Left cardiac atrium (tissue), 4 donors: Measurements from ENCODE around the gene PAPOLG. TPM values are rescaled to one million over a fixed set of nuclear protein-coding genes. Genes with fewer than 3 reads are reported as not detected.
"Not testable (repeated sequence)": the region's sequence is repeated elsewhere in the genome, so short reads cannot be mapped to it uniquely, and the experiment has no call there.

Experiments used
- ATAC-seq, 2 donors: fragments of 200-7000 bp; cut with Tn5 transposase; one replicate each; pipeline ENCODE4 v1.9.1; 2020; ENCODE audit warnings: mild to moderate bottlenecking in 2 of 2, moderate library complexity in 2 of 2
- DNase-seq: peaks from one replicate; pipeline ENCODE4 v3.0.0-alpha.2; 2020
- intact Hi-C, 2 donors: fragments of 100-400 bp; cut with DNase I; formaldehyde crosslinking; loops; one replicate each; pipeline versions ENCODE4 v1.14.1 to v1.15.1; 2022 to 2023
- total RNA-seq, 2 donors: library from RNA; stranded (reverse); fragmentation: NEBNext Ultra II Directional; extraction: Animal tissue kit (Norgen Biotek cat#: 25700); gene quantifications; one replicate each; pipeline ENCODE4 v1.2.1, GENCODE V29; 2021
- donor health status: DM: no; HTN: yes; CAD: no.
- donor health status: DM: no; HTN: yes; CAD: no; lungs with severe emphysema.
- donor health status: DM: yes; HTN: yes; CAD: no.
- donor health status: Dilated cardiomyopathy.

PAPOLG gene
- total RNA-seq, 2 donors from 2014 or later = 7.2 to 10.0 TPM

DNA sequence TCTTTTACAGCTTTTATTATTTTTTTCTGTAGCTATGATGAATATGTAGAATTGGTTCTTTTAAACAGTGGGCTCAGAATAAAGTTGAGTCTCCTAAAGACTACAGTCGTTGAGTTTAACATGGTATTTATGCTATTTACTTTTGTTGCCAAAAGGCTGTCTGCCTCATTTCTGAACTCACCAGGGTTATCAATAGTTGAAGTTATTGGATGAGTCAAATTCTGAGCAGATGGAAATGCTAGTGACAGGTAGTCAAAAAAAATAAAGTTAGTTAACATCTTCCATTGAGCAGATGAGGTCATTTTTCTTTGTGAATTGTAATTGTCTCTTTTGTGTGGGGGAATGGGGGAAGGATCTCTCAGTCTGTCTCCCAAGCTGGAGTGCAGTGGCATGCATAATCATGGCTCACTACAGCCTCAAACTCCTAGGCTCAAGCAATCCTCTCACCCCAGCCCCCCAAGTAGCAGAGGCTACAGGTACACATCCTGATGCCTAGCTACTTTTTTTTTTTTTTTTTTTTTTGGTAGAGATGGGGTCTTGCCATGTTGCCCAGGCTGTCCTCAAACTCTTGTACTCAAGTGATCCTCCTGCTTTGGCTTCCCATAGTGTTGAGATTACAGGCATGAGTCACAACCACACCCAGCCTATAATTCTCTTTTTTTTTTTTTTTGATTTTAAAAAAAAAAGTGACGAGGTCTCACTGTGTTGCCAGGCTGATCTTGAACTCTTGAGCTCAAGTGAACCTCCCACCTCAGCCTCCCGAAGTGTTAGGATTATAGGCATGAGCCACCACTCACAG lies 8.9 kb downstream of the PAPOLG start:
- ATAC-seq (no peak), DNase-seq (no peak)
- intact Hi-C loops = no loop called here

DNA sequence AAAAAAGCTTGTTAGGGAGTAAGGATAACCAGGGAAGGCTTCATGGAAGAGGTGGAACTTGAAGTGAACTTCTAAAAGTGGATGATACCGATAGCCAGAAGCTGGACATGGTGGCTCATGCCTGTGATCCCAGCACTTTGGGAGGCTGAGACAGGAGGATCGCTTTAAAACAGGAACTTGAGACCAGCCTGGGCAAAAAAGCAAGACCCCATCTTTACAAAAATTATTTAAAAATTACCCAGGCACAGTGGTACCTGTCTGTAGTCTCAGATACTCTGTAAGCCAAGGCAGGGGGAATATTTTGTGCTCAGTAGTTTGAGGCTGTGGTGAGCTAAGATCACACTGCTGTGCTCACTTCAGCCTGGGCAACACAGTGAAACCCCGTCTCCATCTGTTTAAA lies 10.2 kb downstream of the PAPOLG start:
- ATAC-seq = no peak
- DNase-seq = no peak
- intact Hi-C loops = no loop called here

DNA sequence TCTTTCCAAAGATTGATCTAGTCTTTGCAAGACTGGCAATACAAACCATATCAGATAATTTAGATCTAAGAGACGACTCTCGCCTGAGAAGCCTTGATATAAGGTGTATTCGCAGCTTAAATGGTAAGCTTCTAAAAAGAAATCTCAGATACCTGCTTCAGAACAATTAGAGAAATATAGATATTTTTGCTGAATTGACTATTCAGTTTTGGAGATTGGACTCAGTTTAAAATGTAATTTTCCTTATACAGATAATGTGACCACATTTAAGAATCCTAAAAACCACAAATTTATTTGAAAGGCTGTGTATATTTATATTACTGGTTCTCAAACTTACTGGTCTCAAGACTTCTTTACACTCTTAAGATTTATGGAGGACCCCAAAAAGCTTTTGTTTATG lies 15.4 kb downstream of the PAPOLG start:
- no peak for DNase-seq
- ATAC-seq = no peak
- intact Hi-C loops = no loop called here

GRCh38 chr2:60775048-60775639 lies 19.1 kb downstream of the PAPOLG start:
- intact Hi-C loops = no loop called here
- no peak for DNase-seq
- no peak for ATAC-seq

- DNase-seq = no peak
- intact Hi-C loops = no loop called here
- no peak for ATAC-seq
Observed at GRCh38 chr2:60778352-60778751, 22.3 kb downstream of the PAPOLG start.

- ATAC-seq = no peak
- intact Hi-C loops = no loop called here
- no peak for DNase-seq
Observed at GRCh38 chr2:60779426-60779825, 23.4 kb downstream of the PAPOLG start.

DNA sequence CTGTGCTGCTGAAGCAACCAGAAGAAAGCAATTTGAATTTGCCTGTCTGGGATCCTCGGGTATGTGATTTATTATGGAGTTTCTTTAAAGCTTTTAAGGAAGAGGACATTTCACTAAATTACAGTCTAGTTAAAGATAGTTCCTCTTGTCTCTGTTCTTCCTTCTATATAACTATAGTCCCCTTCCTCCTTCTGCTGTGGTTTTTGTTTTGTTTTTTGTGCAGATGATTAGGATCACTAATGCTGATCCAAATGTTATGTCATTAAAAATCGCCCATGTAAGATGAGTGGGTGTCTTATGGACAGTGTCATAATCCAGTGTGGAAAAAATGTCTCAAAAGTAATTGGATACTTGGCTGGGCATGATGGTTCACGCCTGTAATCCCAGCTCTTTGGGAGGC lies 24.7 kb downstream of the PAPOLG start:
- DNase-seq (no peak), ATAC-seq (no peak)
- intact Hi-C loops = no loop called here

DNA sequence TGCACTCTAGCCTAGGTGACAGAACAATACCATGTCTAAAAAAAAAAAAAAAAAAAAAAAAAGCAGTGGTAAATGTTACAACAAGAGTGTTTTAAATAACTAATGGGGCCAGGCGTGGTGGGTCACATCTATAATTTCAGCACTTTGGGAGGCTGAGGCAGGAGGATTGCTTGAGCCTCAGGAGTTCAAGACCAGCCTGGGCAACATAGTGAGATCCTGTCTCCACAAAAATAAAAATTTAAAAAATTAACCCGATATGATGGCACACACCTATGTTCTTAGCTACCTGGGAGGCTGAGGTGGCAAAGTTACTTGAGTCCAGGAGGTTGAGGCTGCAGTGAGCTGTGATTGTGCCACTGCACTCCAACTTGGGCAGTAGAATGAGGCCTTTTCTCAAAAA lies 37.1 kb downstream of the PAPOLG start:
- no peak for DNase-seq
- intact Hi-C loops = loop anchor here (5.0 to 10.0 kb wide), 2 partner anchors 89 to 212 kb away; partner anchors contain the start of gene REL (in 1 of the 2)
- ATAC-seq = no peak

- intact Hi-C loops = loop anchor here (5.0 to 10.0 kb wide), 2 partner anchors 88 to 210 kb away; partner anchors contain the start of gene REL (in 1 of the 2)
- ATAC-seq = no peak
Observed at GRCh38 chr2:60794271-60794863, 38.3 kb downstream of the PAPOLG start.

GRCh38 chr2:60796573-60797509 lies 40.8 kb downstream of the PAPOLG start:
- ATAC-seq (peak; percentile 50 to 79), DNase-seq (no peak)
- intact Hi-C loops = loop anchor here (5.0 to 10.0 kb wide), 2 partner anchors 200 to 208 kb away; no protein-coding TSS in a partner anchor

More at GRCh38 chr2:60794271-60794863, 38.3 kb downstream of the PAPOLG start:
- no peak for DNase-seq

DNA sequence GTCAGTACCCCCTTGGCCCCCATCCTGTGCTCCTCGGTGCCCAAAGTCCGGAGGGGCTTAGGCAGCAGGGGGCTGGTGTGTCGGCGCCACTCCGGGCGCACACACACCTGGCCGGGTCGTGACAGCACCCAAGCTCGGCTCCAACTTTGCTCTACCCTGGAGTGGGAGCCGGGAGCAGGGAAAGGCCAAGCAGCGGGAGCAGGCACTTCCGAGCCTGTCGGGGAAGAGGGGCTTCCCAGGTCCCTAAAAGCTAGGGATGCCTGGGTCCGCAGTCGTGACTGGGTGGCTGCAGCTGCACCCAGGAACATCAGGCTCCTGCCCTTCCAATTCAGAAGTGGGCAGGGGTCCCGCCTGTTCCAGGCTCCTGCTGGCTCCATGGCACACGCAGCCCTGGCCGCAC lies 48.4 kb downstream of the PAPOLG start:
- DNase-seq (no peak), ATAC-seq (peak in 1 of 2 donors; percentile 15)
- intact Hi-C loops = no loop called here

DNA sequence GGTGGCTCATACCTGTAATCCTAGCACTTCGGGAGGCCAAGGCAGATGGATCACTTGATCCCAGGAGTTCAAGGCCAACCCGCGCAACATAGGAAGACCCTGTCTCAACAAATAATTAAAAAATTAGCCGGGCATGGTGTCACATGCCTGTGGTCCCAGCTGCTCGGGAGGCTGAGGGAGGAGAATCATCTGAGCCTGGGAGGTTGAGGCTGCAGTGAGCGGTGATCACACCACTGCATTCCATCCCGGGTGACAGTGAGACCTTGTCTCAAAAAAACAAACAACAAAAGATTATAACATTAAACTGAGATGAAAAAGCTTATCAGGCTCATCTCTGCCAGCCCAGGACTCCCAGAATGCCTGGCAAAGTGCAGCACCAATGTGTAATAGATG lies 50.5 kb downstream of the PAPOLG start:
- intact Hi-C loops = no loop called here
- DNase-seq = no peak
- no peak for ATAC-seq

DNA sequence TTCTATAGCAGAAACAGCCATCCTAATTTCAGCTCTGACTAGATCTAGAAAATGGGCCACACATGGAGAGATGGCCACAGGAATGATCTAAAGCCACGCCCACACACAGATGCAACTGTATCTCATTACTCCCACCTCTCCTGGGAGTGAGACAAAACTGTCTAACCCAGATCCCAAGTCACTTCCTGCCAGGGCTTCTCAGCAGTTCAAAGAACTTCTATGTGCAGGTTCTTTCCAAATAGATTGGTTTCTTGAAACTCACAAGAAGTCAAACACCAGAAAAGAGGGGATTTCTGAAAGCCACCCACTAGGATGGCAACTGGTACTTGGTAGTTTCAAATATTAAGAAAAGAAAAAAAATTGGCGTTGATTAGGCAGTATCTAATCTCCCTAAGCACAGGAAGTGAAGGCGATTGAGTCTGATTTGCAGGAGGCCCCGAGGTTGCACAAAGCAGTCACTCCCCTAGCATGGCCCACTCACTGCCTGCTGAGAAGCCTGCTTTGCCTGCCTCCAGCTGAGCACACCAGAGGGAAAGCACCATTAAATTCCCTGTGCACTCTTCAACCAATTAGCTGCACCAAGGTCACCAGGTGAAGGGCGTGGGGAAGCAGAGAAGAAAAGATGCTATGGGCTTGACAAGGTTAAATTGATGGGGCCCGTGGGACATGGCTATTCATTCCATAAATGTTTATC lies 51.1 kb downstream of the PAPOLG start:
- intact Hi-C loops = no loop called here
- no peak for DNase-seq
- ATAC-seq = no peak

DNA sequence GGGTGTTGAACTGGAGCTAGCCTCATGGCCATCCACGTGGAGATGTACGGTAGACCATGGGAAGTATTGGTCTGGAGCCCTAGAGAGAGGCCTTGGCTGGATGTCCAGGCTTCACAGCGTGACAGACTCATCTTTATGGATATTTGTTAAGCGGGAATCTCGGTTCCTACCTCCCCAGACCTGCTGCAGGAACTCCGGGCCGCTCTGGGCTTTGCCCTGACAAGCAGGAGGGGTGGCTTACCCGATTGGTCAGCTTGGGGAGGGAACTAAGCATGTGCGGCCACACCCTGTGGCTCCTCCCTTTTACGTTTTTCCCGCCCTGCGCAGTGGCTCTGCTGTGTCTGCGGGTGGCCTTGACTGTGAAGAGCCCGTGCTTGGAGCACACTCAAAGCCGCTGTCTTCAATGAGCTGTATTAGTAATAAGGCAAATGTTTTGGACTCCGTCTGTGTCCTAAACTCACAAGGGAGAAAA lies 52.3 kb downstream of the PAPOLG start:
- intact Hi-C loops = no loop called here
- ATAC-seq = no peak
- DNase-seq = no peak

GRCh38 chr2:60811491-60812375 lies 55.7 kb downstream of the PAPOLG start:
- intact Hi-C loops = no loop called here
- no peak for DNase-seq

GRCh38 chr2:60817191-60817590 lies 61.1 kb downstream of the PAPOLG start:
- DNase-seq, ATAC-seq, intact Hi-C loops: not testable (repeated sequence)

More at GRCh38 chr2:60811491-60812375, 55.7 kb downstream of the PAPOLG start:
- no peak for ATAC-seq

- no peak for ATAC-seq
- DNase-seq = no peak
- intact Hi-C loops = no loop called here
Observed at GRCh38 chr2:60818272-60818671, 62.2 kb downstream of the PAPOLG start.
